Tibial artery (tissue), 4 donors: Measurements from ENCODE around the gene CRACDL.
A peak's percentile ranks its signal among the peaks of the same experiment; 100 is the strongest.
"Not testable (repeated sequence)": the region's sequence is repeated elsewhere in the genome, so short reads cannot be mapped to it uniquely, and the experiment has no call there.

Experiments used
- DNase-seq, 2 donors: peaks; one replicate each; pipeline ENCODE4 v3.0.0-alpha.2; 2019
- H3K27ac ChIP-seq, 2 donors: fragments of 200-600 bp; sonication (generic) in 1 of 2; 1 replicate in 1 of 2; 2 replicates in 1 of 2; pipeline ENCODE4 v1.5.1; 2018 to 2019; ENCODE audit warnings: mild to moderate bottlenecking in 1 of 2
- H3K27me3 ChIP-seq, 2 donors: fragments of 200-600 bp; sonication (generic) in 1 of 2; one replicate each; pipeline versions ENCODE4 v1.5.1 to v1.6.0; 2016 to 2019
- H3K36me3 ChIP-seq, 3 donors: fragments of 200-600 bp; sonication (generic) in 2 of 3; one replicate each; pipeline ENCODE4 v1.5.1; 2016 to 2019; ENCODE audit warnings: mild to moderate bottlenecking in 2 of 3
- H3K4me1 ChIP-seq, 4 donors: fragments of 200-600 bp; sonication (generic) in 2 of 4; 1 replicate in 3 of 4; 2 replicates in 1 of 4; pipeline ENCODE4 v1.5.1; 2016 to 2019
- H3K4me3 ChIP-seq, 2 donors: fragments of 200-600 bp; sonication (generic) in 1 of 2; 1 replicate in 1 of 2; 2 replicates in 1 of 2; pipeline ENCODE4 v1.5.1; 2018 to 2019; ENCODE audit warnings: mild to moderate bottlenecking in 2 of 2
- H3K9me3 ChIP-seq, 3 donors: fragments of 200-600 bp; sonication (generic) in 1 of 3; one replicate each; pipeline ENCODE4 v1.5.1; 2016 to 2019
- CTCF ChIP-seq, 2 experiments: fragments of 200-600 bp in 1 of 2; fragments of 450-650 bp in 1 of 2; IDR thresholded peaks; one replicate each; pipeline ENCODE4 v1.5.1; 2017 to 2019; ENCODE audit warnings: antibody characterized with exemption in 2 of 2, mild to moderate bottlenecking in 1 of 2, moderate library complexity in 1 of 2
- intact Hi-C: fragments of 100-400 bp; cut with DNase I; formaldehyde crosslinking; loops from one replicate; pipeline ENCODE4 v1.15.0; 2023; ENCODE audit warnings: low total_unique reads

CRACDL gene

GRCh38 chr2:98759827-98760625, 176.0 kb downstream of the CRACDL start:
- Histone ChIP-seq H3K4me1 (peaks cover 0 to 21% (median 12%) of the 10 kb centered on the region in 4 donors), H3K36me3 (no peaks in the 10 kb centered on the region), H3K9me3 (no peaks in the 10 kb centered on the region), H3K27ac (no peak overlapping the region), H3K27me3 (no peaks in the 10 kb centered on the region), H3K4me3 (no peak overlapping the region)
- DNase-seq: no peak
- intact Hi-C loops: no loop called here
- TF ChIP-seq CTCF (IDR thresholded peaks at IDR 0.05): no peak

GRCh38 chr2:98759338-98759737, 176.7 kb downstream of the CRACDL start:
- TF ChIP-seq CTCF (IDR thresholded peaks at IDR 0.05): no peak
- no peaks in the 10 kb centered on the region for H3K9me3 ChIP-seq
- DNase-seq: no peak
- intact Hi-C loops: no loop called here
- no peak overlapping the region for H3K4me3 ChIP-seq
- H3K36me3 ChIP-seq: no peaks in the 10 kb centered on the region
- no peak overlapping the region for H3K27ac ChIP-seq
- H3K4me1 ChIP-seq: peaks cover 0 to 21% (median 12%) of the 10 kb centered on the region in 4 donors
- H3K27me3 ChIP-seq: no peaks in the 10 kb centered on the region

GRCh38 chr2:98757904-98758421, 178.1 kb downstream of the CRACDL start:
- intact Hi-C loops: no loop called here

DNA sequence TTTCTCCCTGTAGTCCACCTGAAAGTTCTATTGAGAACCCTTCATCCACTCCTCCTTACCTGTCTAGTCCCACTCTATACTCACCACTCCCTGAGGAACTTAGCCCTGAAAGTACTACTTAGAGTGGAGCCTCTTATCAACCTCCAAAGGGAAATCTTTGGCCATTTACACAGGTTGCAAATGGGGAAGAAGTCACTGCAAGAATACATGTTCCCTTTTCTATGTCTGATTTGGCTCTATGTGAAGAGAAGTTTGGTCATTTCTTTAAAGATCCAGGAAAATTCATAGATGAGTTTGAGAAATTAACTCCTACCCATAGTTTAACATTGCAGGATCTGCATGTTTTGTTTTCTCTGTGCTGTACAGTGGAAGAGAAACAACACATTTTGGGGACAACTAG, 182.2 kb downstream of the CRACDL start:
- H3K27me3 ChIP-seq: no peaks in the 10 kb centered on the region
- H3K36me3 ChIP-seq: no peaks in the 10 kb centered on the region
- H3K27ac ChIP-seq: no peak overlapping the region
- no peak for TF ChIP-seq CTCF (IDR thresholded peaks at IDR 0.05)
- no peak overlapping the region for H3K4me3 ChIP-seq
- H3K4me1 ChIP-seq: peaks cover 0 to 19% (median 12%) of the 10 kb centered on the region in 4 donors
- DNase-seq: no peak
- intact Hi-C loops: no loop called here
- no peaks in the 10 kb centered on the region for H3K9me3 ChIP-seq

More at GRCh38 chr2:98757904-98758421, 178.1 kb downstream of the CRACDL start:
- TF ChIP-seq CTCF (IDR thresholded peaks at IDR 0.05): no peak
- no peaks in the 10 kb centered on the region for H3K9me3 ChIP-seq
- peak overlapping the region in 1 of 2 donors; percentile 68 for H3K27ac ChIP-seq
- H3K4me1 ChIP-seq: peaks cover 0 to 21% (median 12%) of the 10 kb centered on the region in 4 donors
- no peaks in the 10 kb centered on the region for H3K27me3 ChIP-seq
- DNase-seq: peak; percentile 79 to 81
- H3K4me3 ChIP-seq: peak overlapping the region in 1 of 2 donors; percentile 2
- H3K36me3 ChIP-seq: no peaks in the 10 kb centered on the region

- DNase-seq, intact Hi-C loops, H3K9me3 ChIP-seq, H3K27ac ChIP-seq, H3K4me3 ChIP-seq, H3K36me3 ChIP-seq, H3K27me3 ChIP-seq, H3K4me1 ChIP-seq: not testable (repeated sequence)
These were observed 183.3 kb downstream of the CRACDL start for GRCh38 chr2:98752711-98753110.

- no peaks in the 10 kb centered on the region for H3K9me3 ChIP-seq
- no peak for TF ChIP-seq CTCF (IDR thresholded peaks at IDR 0.05)
- H3K27ac ChIP-seq: no peak overlapping the region
- no peaks in the 10 kb centered on the region for H3K27me3 ChIP-seq
- no peaks in the 10 kb centered on the region for H3K36me3 ChIP-seq
- intact Hi-C loops: no loop called here
- no peak overlapping the region for H3K4me3 ChIP-seq
- H3K4me1 ChIP-seq: no peaks in the 10 kb centered on the region
- DNase-seq: no peak
These were observed 184.3 kb downstream of the CRACDL start for GRCh38 chr2:98751748-98752147.
